Activated T-helper 2 cell treated with anti-CD3 and anti-CD28 coated beads, Interferon-gamma antibody, Interleukin-2, Interleukin-4, amounts not matched to agents 10 μg/mL and 5 μg/mL and 100 μg/mL, durations not matched to agents 14 hours and 24 hours and 36 hours (primary cell): ENCODE data around the gene CLMP. TPM values are rescaled to one million over a fixed set of nuclear protein-coding genes. Genes with fewer than 3 reads are reported as not detected.

ENCODE experiments used
- DNase-seq: peaks from one replicate; pipeline ENCODE4 v3.0.0; 2021; ENCODE audit warnings: low spot score
- H3K27ac Mint-ChIP-seq: one replicate; pipeline ENCODE4 v1.8.0; 2021; ENCODE audit warnings: mixed read lengths
- H3K27me3 Mint-ChIP-seq: one replicate; pipeline ENCODE4 v1.8.0; 2021; ENCODE audit warnings: low read depth, mixed read lengths
- H3K36me3 Mint-ChIP-seq: one replicate; pipeline ENCODE4 v1.8.0; 2021; ENCODE audit warnings: low read depth, mixed read lengths
- H3K4me1 Mint-ChIP-seq: one replicate; pipeline ENCODE4 v1.8.0; 2021; ENCODE audit warnings: low read depth, mixed read lengths
- H3K4me3 Mint-ChIP-seq: one replicate; pipeline ENCODE4 v1.8.0; 2021; ENCODE audit warnings: low read depth, mild to moderate bottlenecking, moderate library complexity, mixed read lengths
- H3K9me3 Mint-ChIP-seq: one replicate; pipeline ENCODE4 v1.8.0; 2021; ENCODE audit warnings: mixed read lengths
- intact Hi-C: fragments of 100-400 bp; cut with micrococcal nuclease; formaldehyde crosslinking; loops from one replicate; pipeline ENCODE4 v1.15.1; 2023
- total RNA-seq: library from RNA; stranded (reverse); gene quantifications from 2 replicates; pipeline ENCODE4 v1.2.3, GENCODE V29; 2022

CLMP gene
- total RNA-seq, 1 donor from 2014 or later = 0.11 TPM

DNA sequence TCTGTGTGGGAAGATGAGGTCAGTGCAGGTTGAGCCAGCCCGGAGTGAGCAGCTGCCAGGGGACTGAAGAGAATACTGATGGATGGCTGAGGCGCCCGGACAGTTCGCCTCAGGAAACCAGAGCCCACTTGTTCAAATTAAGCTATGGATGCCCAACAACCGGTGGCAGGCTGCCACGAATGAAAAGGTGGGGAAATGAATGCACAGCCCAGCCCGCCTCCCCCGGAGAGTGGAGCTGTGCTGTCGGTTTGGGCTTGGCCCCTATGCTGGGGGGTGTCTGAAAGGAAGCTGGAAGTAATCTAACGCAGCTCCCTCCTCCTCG, 155.0 kb downstream of the CLMP start:
- intact Hi-C loops = no loop called here
- Mint-ChIP-seq H3K27ac (no peak overlapping the region), H3K27me3 (peaks cover 6% of the 10 kb centered on the region), H3K36me3 (no peaks in the 10 kb centered on the region), H3K4me1 (no peaks in the 10 kb centered on the region), H3K4me3 (no peak overlapping the region), H3K9me3 (no peaks in the 10 kb centered on the region)
- DNase-seq = no peak

DNA sequence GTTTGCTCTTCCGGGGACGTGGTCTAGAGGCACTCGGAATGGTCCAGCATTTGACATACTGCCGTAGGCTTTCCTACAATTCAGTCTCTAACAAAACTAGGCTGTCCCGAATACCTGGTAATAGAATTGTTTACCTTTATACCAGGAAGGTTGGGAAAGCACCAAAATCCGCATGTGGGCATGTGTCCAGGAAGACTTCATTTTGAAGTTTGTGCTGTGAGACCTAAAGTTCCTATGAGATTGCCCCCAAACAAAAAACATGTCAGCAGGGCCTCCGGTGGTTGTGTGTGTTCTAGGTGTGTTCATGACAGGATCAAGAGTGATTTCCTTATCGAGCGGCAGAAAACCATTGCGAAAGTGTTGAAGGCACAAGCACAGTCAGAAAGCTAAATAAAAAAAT, 159.2 kb downstream of the CLMP start:
- Mint-ChIP-seq H3K4me3 (no peak overlapping the region), H3K9me3 (no peaks in the 10 kb centered on the region), H3K36me3 (no peaks in the 10 kb centered on the region), H3K27ac (no peak overlapping the region), H3K27me3 (peaks cover 10% of the 10 kb centered on the region), H3K4me1 (no peaks in the 10 kb centered on the region)
- intact Hi-C loops = no loop called here
- no peak for DNase-seq

DNA sequence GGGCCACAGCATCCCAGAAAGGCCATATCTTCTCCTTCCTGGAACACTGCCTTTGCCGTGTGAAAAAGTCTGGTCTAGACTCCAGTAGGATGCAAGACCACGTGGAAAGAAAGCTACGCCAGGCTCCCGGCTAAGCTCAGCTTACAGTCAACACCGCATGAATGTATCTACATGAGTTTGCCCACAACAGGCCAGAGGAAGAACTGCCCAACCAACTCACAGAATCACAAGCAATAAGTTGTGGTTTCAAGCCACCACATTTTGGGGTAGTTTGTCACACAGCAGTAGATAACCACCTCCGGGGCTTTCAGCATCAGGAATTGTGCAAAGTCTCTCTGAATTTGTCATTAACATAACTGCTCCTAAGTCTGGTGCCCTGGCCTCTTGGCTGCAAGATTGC, 160.5 kb downstream of the CLMP start:
- Mint-ChIP-seq H3K36me3 (no peaks in the 10 kb centered on the region), H3K27ac (no peak overlapping the region), H3K9me3 (no peaks in the 10 kb centered on the region), H3K27me3 (peaks cover 9% of the 10 kb centered on the region), H3K4me1 (no peaks in the 10 kb centered on the region), H3K4me3 (no peak overlapping the region)
- DNase-seq = no peak
- intact Hi-C loops = no loop called here

DNA sequence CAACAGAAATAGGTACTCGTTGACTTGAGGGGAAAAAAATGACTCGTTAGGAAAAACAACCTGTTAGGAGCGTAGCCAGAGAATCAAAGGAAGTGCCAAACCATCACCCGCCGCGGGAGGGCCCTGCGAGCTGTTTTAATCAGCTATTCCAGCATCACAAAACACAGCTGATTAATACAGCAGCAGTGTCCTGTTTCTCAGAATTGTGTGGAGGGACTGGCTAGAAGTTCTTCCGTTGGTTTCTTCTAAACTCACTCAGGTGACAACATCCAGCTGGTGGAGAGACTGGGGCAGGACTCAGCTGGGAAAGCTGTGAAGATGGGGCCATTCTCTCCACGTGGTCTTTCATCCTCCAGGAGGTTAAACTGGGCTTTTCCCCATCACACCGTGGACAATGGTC, 161.2 kb downstream of the CLMP start:
- no peaks in the 10 kb centered on the region for H3K4me1 Mint-ChIP-seq
- no peaks in the 10 kb centered on the region for H3K36me3 Mint-ChIP-seq
- no peak overlapping the region for H3K27ac Mint-ChIP-seq
- H3K27me3 Mint-ChIP-seq = peaks cover 9% of the 10 kb centered on the region
- no peak for DNase-seq
- intact Hi-C loops = no loop called here
- no peaks in the 10 kb centered on the region for H3K9me3 Mint-ChIP-seq
- no peak overlapping the region for H3K4me3 Mint-ChIP-seq

DNA sequence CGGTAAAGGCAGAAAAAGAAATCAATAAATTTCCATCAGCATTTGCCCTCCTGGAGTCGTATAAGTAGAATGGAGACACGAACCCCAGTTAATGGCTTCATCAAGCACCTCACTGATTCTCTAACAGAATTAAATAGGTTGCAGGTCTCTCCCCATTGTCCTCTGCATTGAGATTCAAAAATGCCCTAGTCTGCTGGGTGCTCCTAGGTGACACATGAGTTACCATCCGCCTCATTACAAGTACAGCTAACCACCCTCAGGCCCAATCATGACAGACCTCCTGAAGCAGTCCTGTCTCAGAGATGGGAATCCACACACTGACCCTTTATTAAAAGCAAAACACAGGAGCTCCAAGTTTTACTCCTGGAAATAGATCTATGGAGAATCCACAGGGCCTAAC, 164.5 kb downstream of the CLMP start:
- intact Hi-C loops = no loop called here
- Mint-ChIP-seq H3K27ac (no peak overlapping the region), H3K4me1 (no peaks in the 10 kb centered on the region), H3K9me3 (no peaks in the 10 kb centered on the region), H3K4me3 (no peak overlapping the region), H3K36me3 (no peaks in the 10 kb centered on the region), H3K27me3 (peaks cover 10% of the 10 kb centered on the region)
- no peak for DNase-seq

DNA sequence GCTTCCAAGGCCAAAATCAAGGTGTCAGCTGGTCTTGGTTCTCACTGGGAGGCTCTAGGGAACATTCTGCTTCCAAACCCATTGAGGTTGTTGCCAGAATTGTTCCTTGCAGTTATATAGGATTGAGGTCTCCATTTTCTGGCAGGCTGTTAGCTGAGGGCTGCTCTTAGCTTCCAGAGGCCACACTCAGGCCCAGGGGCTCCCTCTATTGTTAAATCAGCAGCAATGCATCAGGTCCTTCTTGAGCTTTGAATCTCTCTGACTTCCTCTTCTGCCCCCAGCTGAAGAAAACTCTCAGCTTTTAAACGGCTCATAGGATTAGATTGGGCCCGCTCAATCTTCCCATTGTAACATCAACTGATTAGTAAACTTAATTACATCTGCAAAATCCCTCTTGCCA, 174.1 kb downstream of the CLMP start:
- Mint-ChIP-seq H3K27me3 (peaks cover 16% of the 10 kb centered on the region), H3K9me3 (no peaks in the 10 kb centered on the region), H3K4me3 (no peak overlapping the region), H3K27ac (no peak overlapping the region), H3K36me3 (no peaks in the 10 kb centered on the region), H3K4me1 (peaks cover 7% of the 10 kb centered on the region)
- intact Hi-C loops = loop anchor here (5.0 to 10.0 kb wide), 2 partner anchors 226 to 439 kb away; no protein-coding TSS in a partner anchor
- DNase-seq = no peak

Other genes starting within 250 kb of the CLMP start
- not detected in 2 replicates for gene BSX, start 213.4 kb downstream of the CLMP start, total RNA-seq
- 3,975 and 4,013 TPM in 2 replicates for gene HSPA8, start 133.1 kb downstream of the CLMP start, total RNA-seq
- 159 and 166 TPM in 2 replicates for gene GRAMD1B, start 235.0 kb upstream of the CLMP start, total RNA-seq